Measurements from ENCODE around the gene HSD17B1. TPM values are rescaled to one million over a fixed set of nuclear protein-coding genes. Genes with fewer than 3 reads are reported as not detected.

The HSD17B1 gene
- total RNA-seq, 4 donors from 2014 or later: 0.41 to 2.2 (median 0.95) TPM; not detected in 1

DNA sequence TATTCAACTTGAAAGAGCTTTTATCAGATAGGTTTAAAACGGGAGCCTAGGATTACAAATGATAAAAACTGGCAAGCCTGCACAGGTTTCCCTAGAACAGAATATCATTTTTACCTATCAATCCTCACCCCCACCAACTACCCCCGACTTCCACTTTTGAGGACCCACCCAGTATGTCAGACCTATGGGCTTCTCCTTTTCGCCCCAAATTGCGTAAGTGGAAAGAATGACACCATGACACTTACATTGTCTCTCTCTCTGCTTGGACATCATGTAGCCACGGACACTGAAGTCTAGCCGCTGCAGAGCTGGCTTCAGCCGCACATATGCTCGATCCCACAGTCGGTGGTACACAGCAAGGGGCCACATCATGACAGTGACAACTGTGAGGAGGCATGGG, 32.2 kb downstream of the HSD17B1 start:
- Histone ChIP-seq H3K4me3 (no peak overlapping the region), H3K4me1 (peaks cover 0 to 6% (median 0%) of the 10 kb centered on the region in 4 donors), H3K36me3 (peaks cover 0 to 61% (median 29%) of the 10 kb centered on the region in 4 donors), H3K9me3 (no peaks in the 10 kb centered on the region), H3K27me3 (no peaks in the 10 kb centered on the region), H3K27ac (no peak overlapping the region)
- intact Hi-C loops (cut with DNase I; ENCODE audit: low total_unique reads): loop anchor here (10.0 kb wide), 1 partner anchor 180 kb away; the partner anchor contains the start of gene RAMP2
- no peak for TF ChIP-seq POLR2A (IDR thresholded peaks at IDR 0.05)
- no peak for TF ChIP-seq EP300 (IDR thresholded peaks at IDR 0.05; ENCODE audit: low read depth)
- no peak for TF ChIP-seq POLR2AphosphoS5 (IDR thresholded peaks at IDR 0.05)
- TF ChIP-seq CTCF (IDR thresholded peaks at IDR 0.05): no peak
- in situ Hi-C loops (cut with MboI; ENCODE audit: low pct_ligation_motif_present in 1 of 4, low pct_unique_long_range_greater_than_20kb in 1 of 4, low sequenced_read_pairs in 3 of 4): loop anchor here in 3 of 4 donors (25.0 kb wide), 1 partner anchor 102 kb away; the partner anchor contains the start of genes CCR10 (in 3 of the 3), CNTNAP1 (in 3 of the 3) and PLEKHH3 (in 3 of the 3)
- no peak for DNase-seq
- WGBS, 2 donors (ENCODE audit: low coverage in 1 of 2): 74 to 89% methylated on average over 3 to 9 of the region's 9 CpGs

- TF ChIP-seq EP300 (IDR thresholded peaks at IDR 0.05; ENCODE audit: low read depth) (no peak), POLR2AphosphoS5 (IDR thresholded peaks at IDR 0.05) (no peak), CTCF (IDR thresholded peaks at IDR 0.05) (no peak), POLR2A (IDR thresholded peaks at IDR 0.05) (no peak)
- Histone ChIP-seq H3K4me1 (peaks cover 0 to 6% (median 0%) of the 10 kb centered on the region in 4 donors), H3K27ac (no peak overlapping the region), H3K9me3 (no peaks in the 10 kb centered on the region), H3K36me3 (peaks cover 0 to 65% (median 30%) of the 10 kb centered on the region in 4 donors), H3K4me3 (no peak overlapping the region), H3K27me3 (no peaks in the 10 kb centered on the region)
- in situ Hi-C loops (cut with MboI; ENCODE audit: low pct_ligation_motif_present in 1 of 4, low pct_unique_long_range_greater_than_20kb in 1 of 4, low sequenced_read_pairs in 3 of 4): loop anchor here in 3 of 4 donors (25.0 kb wide), 1 partner anchor 102 kb away; the partner anchor contains the start of genes CCR10 (in 3 of the 3), CNTNAP1 (in 3 of the 3) and PLEKHH3 (in 3 of the 3)
- DNase-seq: no peak
- WGBS, 2 donors (ENCODE audit: low coverage in 1 of 2): 35% methylated on average over 1 of the region's 1 CpG; no CpG with 5 or more reads in 1 of the 2 donors
- intact Hi-C loops (cut with DNase I; ENCODE audit: low total_unique reads): loop anchor here (10.0 kb wide), 1 partner anchor 179 kb away; the partner anchor contains the start of gene RAMP2
These were observed 32.6 kb downstream of the HSD17B1 start for GRCh38 chr17:42585353-42585752.

DNA sequence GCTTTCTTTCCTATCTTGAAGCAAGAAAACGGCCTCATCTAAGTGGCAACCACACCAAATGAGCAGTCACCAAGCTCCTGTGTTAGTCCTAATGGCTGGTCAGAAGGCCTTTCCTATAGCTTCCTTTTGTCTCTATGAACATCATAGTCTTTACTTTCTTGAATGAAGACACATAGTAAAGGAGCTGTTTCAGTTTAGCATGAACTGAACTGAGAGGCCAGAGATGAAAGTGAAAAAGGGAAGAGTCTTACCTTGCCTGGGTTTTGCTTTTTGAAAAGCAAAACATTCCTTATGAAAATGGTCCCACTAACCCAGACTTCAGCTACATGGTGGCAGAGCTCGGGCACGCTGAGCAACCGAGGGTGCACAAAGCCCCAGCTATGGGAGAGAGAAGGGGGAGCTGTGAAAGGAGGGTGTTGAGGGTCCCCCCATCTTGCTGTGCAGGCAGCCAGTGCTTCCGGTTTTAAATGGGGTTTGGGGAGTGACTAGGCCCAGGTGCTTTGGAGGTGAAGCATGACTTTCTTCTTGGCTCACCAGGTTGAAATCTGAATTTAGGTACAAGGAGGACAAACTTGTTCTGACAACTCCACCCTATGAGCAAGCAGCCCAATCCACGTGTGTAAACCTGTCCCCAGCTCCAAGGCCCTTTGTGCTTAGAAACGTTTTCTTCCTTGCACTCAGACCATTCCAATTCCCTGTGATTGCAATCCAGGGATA, 33.9 kb downstream of the HSD17B1 start:
- 55 to 68% methylated on average over 3 to 7 of the region's 7 CpGs for WGBS, 2 donors (ENCODE audit: low coverage in 1 of 2)
- no peaks in the 10 kb centered on the region for H3K27me3 ChIP-seq
- no peak for DNase-seq
- peaks cover 0 to 6% (median 0%) of the 10 kb centered on the region in 4 donors for H3K4me1 ChIP-seq
- in situ Hi-C loops (cut with MboI; ENCODE audit: low pct_ligation_motif_present in 1 of 4, low pct_unique_long_range_greater_than_20kb in 1 of 4, low sequenced_read_pairs in 3 of 4) (loop anchor here in 3 of 4 donors (25.0 kb wide), 1 partner anchor 101 kb away; the partner anchor contains the start of genes CCR10 (in 3 of the 3), CNTNAP1 (in 3 of the 3) and PLEKHH3 (in 3 of the 3)), intact Hi-C loops (cut with DNase I; ENCODE audit: low total_unique reads) (loop anchor here (10.0 kb wide), 1 partner anchor 178 kb away; the partner anchor contains the start of gene RAMP2)
- no peak overlapping the region for H3K27ac ChIP-seq
- H3K4me3 ChIP-seq: no peak overlapping the region
- no peak for TF ChIP-seq CTCF (IDR thresholded peaks at IDR 0.05)
- TF ChIP-seq POLR2AphosphoS5 (IDR thresholded peaks at IDR 0.05): no peak
- TF ChIP-seq EP300 (IDR thresholded peaks at IDR 0.05; ENCODE audit: low read depth): no peak
- TF ChIP-seq POLR2A (IDR thresholded peaks at IDR 0.05): no peak
- no peaks in the 10 kb centered on the region for H3K9me3 ChIP-seq
- peaks cover 0 to 73% (median 32%) of the 10 kb centered on the region in 4 donors for H3K36me3 ChIP-seq

DNA sequence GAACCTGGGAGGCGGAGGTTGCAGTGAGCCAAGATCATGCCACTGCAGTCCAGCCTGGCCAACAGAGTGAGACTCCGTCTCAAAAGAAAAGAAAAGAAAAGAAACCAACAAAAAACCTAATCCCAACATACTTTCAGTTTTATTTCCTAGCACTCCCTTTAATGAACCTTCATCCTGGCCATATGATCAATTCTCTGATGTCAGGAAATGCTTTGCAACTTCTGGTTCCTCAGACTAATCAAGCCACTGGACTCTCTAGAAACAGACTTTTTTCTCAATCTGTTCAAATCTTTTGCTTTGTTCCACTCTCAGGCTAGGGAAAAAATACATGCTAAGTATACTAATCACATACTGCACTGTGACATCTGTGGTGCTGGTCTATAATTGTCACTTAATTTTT, 38.2 kb downstream of the HSD17B1 start:
- H3K4me3 ChIP-seq: no peak overlapping the region
- no peaks in the 10 kb centered on the region for H3K27me3 ChIP-seq
- no peaks in the 10 kb centered on the region for H3K4me1 ChIP-seq
- TF ChIP-seq CTCF (IDR thresholded peaks at IDR 0.05) (no peak), POLR2A (IDR thresholded peaks at IDR 0.05) (no peak), EP300 (IDR thresholded peaks at IDR 0.05; ENCODE audit: low read depth) (no peak), POLR2AphosphoS5 (IDR thresholded peaks at IDR 0.05) (no peak)
- 91 to 100% methylated on average over 1 to 2 of the region's 2 CpGs for WGBS, 2 donors (ENCODE audit: low coverage in 1 of 2)
- no peak overlapping the region for H3K27ac ChIP-seq
- intact Hi-C loops (cut with DNase I; ENCODE audit: low total_unique reads) (no loop called here), in situ Hi-C loops (cut with MboI; ENCODE audit: low pct_ligation_motif_present in 1 of 4, low pct_unique_long_range_greater_than_20kb in 1 of 4, low sequenced_read_pairs in 3 of 4) (loop anchor here in 3 of 4 donors (25.0 kb wide), 1 partner anchor 96 kb away; the partner anchor contains the start of genes CCR10 (in 3 of the 3), CNTNAP1 (in 3 of the 3) and PLEKHH3 (in 3 of the 3))
- H3K9me3 ChIP-seq: no peaks in the 10 kb centered on the region
- DNase-seq: no peak
- peaks cover 0 to 45% (median 14%) of the 10 kb centered on the region in 4 donors for H3K36me3 ChIP-seq
